ENCODE data around the gene GPR161. TPM values are rescaled to one million over a fixed set of nuclear protein-coding genes. Genes with fewer than 3 reads are reported as not detected.

Gene GPR161
- total and polyA plus RNA-seq, 9 of the 15 experiments (the other 6 are each of a cell fraction or from before 2014, with no cell fraction given): 0.15 to 2.4 (median 0.76) TPM

DNA sequence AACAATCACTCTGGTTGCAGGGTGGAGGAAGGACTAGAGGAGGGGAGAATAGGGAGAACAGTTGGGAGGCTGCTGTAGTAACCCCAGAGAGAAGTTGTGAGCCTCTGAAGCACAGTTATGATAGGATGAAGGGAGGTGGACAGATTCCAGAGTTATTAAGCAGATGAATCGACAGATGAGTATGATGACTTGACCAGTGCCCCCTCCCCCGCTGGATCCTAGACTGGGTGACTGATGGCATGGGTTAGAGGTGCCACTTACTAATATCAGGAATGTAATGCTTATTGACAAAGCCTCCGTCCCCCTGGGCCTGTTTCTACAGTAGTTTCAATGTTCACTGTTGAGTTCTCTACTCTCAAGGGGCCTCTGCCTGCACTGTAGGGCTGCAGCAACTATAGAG is 28.0 kb upstream of the GPR161 start:
- no TSS peak for BruUV-seq (replicated peaks)
- Histone ChIP-seq H3K79me2 (ENCODE audit: control insufficient read depth, insufficient read depth, low read length) (no peaks in the 10 kb centered on the region), H3K27ac (ENCODE audit: extremely low read depth, low read depth, low read length) (no peak overlapping the region), H3K36me3 (ENCODE audit: control insufficient read depth, insufficient read depth, low read length) (no peaks in the 10 kb centered on the region), H3K4me1 (replicated peaks in 1 of 2; ENCODE audit: control insufficient read depth in 2 of 2, insufficient read depth in 2 of 2, low read length in 2 of 2) (peaks cover 9% of the 10 kb centered on the region in 2 experiments; a peak in 4 of 5 replicates), H3K4me3 (no peak overlapping the region), H2AFZ (ENCODE audit: low read depth, low read length) (no peak overlapping the region), H3K4me2 (ENCODE audit: insufficient read depth, low read length) (no peak overlapping the region), H3K9ac (ENCODE audit: insufficient read depth in 1 of 2, low read depth in 2 of 2, low read length in 2 of 2) (no peak overlapping the region), H3K27me3 (ENCODE audit: control insufficient read depth in 2 of 2, insufficient read depth in 2 of 2, low read length in 2 of 2) (no peaks in the 10 kb centered on the region), H3K9me3 (replicated peaks; ENCODE audit: control insufficient read depth, insufficient read depth, low read depth, low read length) (no peaks in the 10 kb centered on the region), H4K20me1 (replicated peaks; ENCODE audit: control insufficient read depth, insufficient read depth, low read length) (no peaks in the 10 kb centered on the region), H3K9me1 (ENCODE audit: control insufficient read depth, insufficient read depth, low read length) (no peaks in the 10 kb centered on the region)
- ChIA-PET POLR2A (interaction anchor here (0.7 to 0.9 kb wide), 3 partner anchors 21 to 53 kb away, joined by 3 to 5 read pairs (median 3); no protein-coding TSS in a partner anchor), CTCF (ENCODE audit: low intra/inter-chr PET ratio) (no interaction called here)
- DNase-seq (ENCODE audit: extremely low read depth in 1 of 4, low spot score in 3 of 4): no peak
- ATAC-seq: no peak
- TF ChIP-seq, protein P1, sequence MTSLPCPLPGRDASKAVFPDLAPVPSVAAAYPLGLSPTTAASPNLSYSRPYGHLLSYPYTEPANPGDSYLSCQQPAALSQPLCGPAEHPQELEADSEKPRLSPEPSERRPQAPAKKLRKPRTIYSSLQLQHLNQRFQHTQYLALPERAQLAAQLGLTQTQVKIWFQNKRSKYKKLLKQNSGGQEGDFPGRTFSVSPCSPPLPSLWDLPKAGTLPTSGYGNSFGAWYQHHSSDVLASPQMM (CRISPR knock-in tag; IDR thresholded peaks at IDR 0.05): no peak
- TF ChIP-seq FOXJ2 (tag; IDR thresholded peaks at IDR 0.05) (no peak), ZNF165 (CRISPR knock-in tag; IDR thresholded peaks at IDR 0.05; ENCODE audit: borderline replicate concordance) (no peak), ETV6 (IDR thresholded peaks at IDR 0.05; ENCODE audit: borderline replicate concordance in 1 of 2, low read depth in 2 of 2, low read length in 1 of 2) (no peak), ETV6 (CRISPR knock-in tag; IDR thresholded peaks at IDR 0.05; ENCODE audit: borderline replicate concordance) (no peak), ZNF707 (CRISPR knock-in tag; conservative IDR thresholded peaks at IDR 0.05) (no peak), PTBP1 (IDR thresholded peaks at IDR 0.05; ENCODE audit: low read depth, low read length) (no peak), GTF2E2 (tag; IDR thresholded peaks at IDR 0.05) (no peak)
- TF ChIP-seq, protein P2, sequence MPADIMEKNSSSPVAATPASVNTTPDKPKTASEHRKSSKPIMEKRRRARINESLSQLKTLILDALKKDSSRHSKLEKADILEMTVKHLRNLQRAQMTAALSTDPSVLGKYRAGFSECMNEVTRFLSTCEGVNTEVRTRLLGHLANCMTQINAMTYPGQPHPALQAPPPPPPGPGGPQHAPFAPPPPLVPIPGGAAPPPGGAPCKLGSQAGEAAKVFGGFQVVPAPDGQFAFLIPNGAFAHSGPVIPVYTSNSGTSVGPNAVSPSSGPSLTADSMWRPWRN (IDR thresholded peaks at IDR 0.05; ENCODE audit: low read depth): no peak
- TF ChIP-seq, protein P3, sequence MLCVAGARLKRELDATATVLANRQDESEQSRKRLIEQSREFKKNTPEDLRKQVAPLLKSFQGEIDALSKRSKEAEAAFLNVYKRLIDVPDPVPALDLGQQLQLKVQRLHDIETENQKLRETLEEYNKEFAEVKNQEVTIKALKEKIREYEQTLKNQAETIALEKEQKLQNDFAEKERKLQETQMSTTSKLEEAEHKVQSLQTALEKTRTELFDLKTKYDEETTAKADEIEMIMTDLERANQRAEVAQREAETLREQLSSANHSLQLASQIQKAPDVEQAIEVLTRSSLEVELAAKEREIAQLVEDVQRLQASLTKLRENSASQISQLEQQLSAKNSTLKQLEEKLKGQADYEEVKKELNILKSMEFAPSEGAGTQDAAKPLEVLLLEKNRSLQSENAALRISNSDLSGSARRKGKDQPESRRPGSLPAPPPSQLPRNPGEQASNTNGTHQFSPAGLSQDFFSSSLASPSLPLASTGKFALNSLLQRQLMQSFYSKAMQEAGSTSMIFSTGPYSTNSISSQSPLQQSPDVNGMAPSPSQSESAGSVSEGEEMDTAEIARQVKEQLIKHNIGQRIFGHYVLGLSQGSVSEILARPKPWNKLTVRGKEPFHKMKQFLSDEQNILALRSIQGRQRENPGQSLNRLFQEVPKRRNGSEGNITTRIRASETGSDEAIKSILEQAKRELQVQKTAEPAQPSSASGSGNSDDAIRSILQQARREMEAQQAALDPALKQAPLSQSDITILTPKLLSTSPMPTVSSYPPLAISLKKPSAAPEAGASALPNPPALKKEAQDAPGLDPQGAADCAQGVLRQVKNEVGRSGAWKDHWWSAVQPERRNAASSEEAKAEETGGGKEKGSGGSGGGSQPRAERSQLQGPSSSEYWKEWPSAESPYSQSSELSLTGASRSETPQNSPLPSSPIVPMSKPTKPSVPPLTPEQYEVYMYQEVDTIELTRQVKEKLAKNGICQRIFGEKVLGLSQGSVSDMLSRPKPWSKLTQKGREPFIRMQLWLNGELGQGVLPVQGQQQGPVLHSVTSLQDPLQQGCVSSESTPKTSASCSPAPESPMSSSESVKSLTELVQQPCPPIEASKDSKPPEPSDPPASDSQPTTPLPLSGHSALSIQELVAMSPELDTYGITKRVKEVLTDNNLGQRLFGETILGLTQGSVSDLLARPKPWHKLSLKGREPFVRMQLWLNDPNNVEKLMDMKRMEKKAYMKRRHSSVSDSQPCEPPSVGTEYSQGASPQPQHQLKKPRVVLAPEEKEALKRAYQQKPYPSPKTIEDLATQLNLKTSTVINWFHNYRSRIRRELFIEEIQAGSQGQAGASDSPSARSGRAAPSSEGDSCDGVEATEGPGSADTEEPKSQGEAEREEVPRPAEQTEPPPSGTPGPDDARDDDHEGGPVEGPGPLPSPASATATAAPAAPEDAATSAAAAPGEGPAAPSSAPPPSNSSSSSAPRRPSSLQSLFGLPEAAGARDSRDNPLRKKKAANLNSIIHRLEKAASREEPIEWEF (CRISPR knock-in tag; IDR thresholded peaks at IDR 0.05): no peak
- intact Hi-C loops (cut with micrococcal nuclease): loop anchor here (5.0 kb wide), 1 partner anchor 58 kb away; no protein-coding TSS in a partner anchor
- 12% methylated on average over 3 of the region's 3 CpGs for WGBS (ENCODE audit: insufficient coverage, low coverage, missing lambda C conversion rate)
- FAIRE-seq: no peak
- in situ Hi-C loops (cut with MboI): no loop called here

Measured in K562 (cell line).